Right lobe of liver (tissue), 4 donors: Measurements from ENCODE around the gene COX6B1.

Experiments used
- POLR2A ChIP-seq: fragments of 450-650 bp; IDR thresholded peaks from one replicate; pipeline ENCODE4 v1.6.1; 2017; ENCODE audit warnings: antibody characterized with exemption, mild to moderate bottlenecking
- TF ChIP-seq, protein P1 (sequence below), 4 donors: fragments of 200-600 bp in 3 of 4; fragments of 450-650 bp in 1 of 4; IDR thresholded peaks; one replicate each; pipeline versions ENCODE4 v1.5.1 to v1.8.0; 2016 to 2022; ENCODE audit warnings: antibody characterized with exemption in 4 of 4, mild to moderate bottlenecking in 2 of 4
- donor health status: DM: no; HTN: no; CAD: no.
- donor health status: DM: no; HTN: no; CAD: no.
- donor health status: DM: no; HTN: yes; CAD: no.

DNA sequence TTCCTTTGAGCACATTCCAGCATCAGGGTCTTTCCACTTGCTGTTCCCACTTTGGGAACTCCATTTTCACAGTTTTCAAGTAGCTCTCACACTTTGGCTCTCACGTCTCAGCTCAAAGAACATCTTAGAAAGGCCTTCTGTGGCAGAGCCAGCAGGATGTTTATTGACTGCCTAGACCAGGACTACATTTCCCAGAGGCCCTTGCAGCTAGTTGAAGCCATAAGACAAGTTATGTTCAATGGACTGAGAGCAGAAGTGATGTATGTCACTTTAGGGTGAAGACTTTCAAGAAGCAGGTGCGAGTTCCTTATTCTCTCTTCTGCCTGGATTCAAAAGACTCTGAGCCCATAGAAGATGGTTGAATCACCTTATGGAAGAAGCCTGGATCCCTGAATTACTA is 39.9 kb upstream of the COX6B1 start:
- TF ChIP-seq, protein P1, sequence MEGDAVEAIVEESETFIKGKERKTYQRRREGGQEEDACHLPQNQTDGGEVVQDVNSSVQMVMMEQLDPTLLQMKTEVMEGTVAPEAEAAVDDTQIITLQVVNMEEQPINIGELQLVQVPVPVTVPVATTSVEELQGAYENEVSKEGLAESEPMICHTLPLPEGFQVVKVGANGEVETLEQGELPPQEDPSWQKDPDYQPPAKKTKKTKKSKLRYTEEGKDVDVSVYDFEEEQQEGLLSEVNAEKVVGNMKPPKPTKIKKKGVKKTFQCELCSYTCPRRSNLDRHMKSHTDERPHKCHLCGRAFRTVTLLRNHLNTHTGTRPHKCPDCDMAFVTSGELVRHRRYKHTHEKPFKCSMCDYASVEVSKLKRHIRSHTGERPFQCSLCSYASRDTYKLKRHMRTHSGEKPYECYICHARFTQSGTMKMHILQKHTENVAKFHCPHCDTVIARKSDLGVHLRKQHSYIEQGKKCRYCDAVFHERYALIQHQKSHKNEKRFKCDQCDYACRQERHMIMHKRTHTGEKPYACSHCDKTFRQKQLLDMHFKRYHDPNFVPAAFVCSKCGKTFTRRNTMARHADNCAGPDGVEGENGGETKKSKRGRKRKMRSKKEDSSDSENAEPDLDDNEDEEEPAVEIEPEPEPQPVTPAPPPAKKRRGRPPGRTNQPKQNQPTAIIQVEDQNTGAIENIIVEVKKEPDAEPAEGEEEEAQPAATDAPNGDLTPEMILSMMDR (IDR thresholded peaks at IDR 0.05): no peak
- no peak for TF ChIP-seq POLR2A
